DMS53 treated with DMSO at 0.1 percent for 48 hours (cell line): ENCODE data around the gene IFITM5.
"Not testable (repeated sequence)": the region's sequence is repeated elsewhere in the genome, so short reads cannot be mapped to it uniquely, and the experiment has no call there.

Experiments
- DNase-seq: peaks from one replicate; lab custom pipeline; 2025; ENCODE audit not compliant: unreplicated experiment; lab: John Stamatoyannopoulos, UW

IFITM5 gene

GRCh38 chr11:299081-299891 is at the start of gene IFITM5:
Gene IFITM5, minus strand, starts transcription at chr11:299526. Its CDS starts 36 bp downstream, at chr11:299490.
- no peak for DNase-seq

DNA sequence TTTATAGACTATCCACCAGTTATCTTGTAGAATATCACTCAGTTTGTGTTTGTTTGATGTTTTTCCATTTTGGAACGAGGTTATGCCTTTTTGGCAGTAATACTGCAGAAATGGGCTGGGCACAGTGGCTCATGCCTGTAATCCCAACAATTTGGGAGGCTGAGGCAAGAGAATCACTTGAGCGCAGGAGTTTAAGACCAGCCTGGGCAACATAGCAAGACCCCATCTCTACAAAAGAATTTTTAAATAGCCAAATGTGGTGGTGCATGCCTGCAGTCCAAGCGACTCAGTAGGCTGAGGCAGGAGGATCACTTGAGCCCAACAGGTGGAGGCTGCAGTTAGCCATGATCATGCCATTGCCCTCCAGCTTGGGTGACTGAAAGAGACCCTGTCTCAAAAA is 47.2 kb upstream of the IFITM5 start:
- no peak for DNase-seq

GRCh38 chr11:344836-345578 is 45.7 kb upstream of the IFITM5 start:
- DNase-seq, result no peak

DNA sequence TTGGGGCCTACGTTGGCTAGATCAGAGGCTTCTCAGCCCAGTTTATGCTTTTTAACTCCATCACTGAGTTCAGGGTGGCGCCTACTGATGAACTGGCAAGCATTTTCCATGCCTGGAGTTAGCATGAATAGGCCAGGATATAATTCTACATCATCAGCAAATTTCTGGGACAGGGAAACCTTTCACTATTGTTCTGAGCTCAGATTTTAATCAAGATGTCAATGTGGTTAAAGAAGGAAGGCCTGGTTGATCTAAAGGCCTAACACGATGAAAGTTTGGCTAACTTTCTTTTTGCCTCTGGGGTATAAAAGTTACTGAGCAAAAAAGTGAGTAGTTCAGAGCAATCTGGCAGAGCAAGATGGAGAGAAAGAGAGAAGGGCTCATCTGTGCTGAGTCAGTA is 43.0 kb upstream of the IFITM5 start:
- DNase-seq, result no peak

DNA sequence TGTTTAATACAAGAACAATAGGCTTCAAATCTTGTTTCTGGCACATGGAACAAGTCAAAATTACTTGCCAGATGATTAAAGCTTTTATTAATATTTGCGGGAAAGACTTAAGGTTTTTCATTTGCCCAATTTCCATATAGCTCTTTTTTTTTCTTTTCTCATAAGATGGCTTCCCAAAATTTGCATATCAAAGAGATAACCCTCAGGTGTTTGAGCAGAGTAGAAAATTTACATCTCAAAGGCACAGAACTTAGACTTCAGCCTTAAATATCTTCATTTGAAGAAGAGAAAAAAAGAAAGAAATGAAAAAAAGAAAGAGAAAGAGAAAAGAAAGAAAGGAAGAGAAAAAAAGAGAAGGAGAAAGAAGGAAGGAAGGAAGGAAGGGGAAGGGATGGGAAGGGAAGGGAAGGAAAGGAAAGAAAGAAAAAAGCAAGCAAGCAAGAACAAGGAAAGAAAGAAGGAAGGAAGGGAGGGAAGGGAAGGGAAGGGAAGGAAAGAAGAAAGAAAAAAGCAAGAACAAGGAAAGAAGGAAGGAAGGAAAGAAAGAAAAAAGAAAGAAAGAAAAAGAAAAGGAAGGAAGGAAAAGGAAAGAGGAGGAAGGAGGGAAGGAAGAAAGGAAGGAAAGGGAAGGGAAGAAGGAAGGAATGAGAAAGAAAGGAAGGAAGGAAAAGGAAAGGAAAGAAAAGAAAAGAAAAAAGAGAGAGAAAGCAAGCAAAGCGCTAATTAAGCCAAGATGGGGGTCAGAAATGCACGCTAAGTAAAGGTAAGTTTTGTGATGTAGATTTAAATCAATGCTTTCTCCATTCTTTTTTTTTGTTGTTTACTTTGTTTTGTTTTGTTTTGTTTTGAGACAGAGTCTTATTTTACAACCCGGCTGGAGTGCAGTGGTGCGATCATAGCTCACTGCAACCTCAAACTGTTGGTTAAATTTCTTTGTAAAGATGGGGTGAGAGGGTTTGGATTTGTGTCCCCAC is 41.5 kb upstream of the IFITM5 start:
- no peak for DNase-seq

- DNase-seq, result no peak
Observed at GRCh38 chr11:339963-340362, 40.6 kb upstream of the IFITM5 start.

DNA sequence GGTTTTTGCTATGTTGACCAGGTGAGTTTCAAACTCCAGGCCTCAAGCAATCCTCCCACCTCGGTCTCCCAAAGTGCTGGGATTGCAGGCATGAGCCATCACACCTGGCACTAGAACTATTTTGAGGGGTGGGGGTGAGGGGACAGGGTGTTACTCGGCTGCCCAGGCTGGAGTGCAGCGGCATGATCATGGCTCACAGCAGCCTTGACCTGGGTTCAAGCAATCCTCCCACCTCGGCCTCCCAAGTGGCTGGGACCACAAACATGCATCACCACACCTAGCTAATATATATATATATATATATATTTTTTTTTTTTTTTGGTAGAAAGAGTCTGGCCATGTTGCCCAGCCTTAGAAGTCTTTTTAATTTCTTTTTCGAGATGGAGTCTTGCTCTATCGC is 38.4 kb upstream of the IFITM5 start:
- DNase-seq, result no peak

DNA sequence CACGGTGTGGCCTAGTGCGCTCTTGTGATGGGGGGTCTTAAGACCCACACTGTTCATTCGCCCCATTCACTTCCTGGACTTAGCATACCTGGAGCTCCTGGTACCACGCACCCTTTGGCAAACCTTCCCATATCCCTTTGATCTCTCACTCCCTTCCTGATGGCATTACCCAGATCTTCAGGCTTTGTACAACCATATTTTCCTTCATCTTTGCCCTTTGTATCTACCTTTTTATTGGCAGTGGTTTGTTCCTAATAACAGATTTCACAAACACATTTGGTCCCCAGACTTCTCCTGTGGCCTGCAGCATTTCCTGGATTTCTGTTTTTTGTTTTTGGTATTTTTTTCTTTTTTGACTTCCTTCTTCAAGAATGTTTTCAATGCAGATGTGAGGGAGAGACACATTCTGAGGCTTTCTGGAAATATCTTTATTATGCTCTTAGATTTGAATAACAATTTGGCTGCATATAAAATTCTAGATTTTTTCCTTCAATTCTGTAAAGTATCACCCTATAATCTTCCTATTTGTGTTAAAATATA is 37.4 kb upstream of the IFITM5 start:
- no peak for DNase-seq

DNA sequence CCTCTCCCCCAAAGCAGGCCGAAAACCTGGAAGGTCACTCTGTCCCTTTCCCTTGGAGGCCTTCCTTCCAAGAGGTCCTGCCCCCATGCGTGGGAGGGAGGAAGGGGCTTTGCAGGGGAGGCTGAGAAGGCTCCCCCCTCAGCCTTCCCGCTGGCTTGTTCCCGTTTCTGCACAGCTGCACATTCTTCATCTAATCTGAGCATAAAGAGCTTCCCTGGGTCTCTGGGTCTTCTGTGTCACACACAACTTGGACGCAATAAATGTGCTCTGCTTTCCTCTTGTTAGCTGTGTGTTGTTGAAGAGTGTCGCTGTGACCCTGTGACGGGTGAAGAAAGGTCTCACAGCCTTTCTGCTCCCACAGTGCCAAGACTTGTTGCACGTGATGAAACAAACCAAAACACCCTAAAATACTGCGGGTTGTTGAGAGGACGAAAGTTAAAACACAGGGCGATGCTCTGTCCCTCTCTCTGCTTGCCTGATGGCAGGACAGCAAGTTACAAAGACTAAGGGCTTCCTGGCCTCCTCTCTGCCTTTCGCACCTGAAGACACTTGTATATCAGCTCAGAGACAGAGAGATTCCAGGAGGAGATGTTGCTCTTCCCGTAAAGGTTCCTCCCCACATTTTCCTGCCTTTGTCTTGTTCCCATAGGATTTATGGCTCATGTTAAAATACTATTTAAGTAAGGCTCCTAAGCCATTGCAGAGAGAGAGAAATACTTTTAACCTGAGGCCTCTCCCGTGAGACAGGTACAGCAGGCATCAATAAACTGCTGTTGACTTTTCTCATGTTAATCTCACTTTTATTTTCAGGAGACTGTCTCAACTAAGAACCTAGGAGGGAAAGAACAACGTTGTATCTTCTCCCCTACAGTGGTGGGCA is 36.7 kb upstream of the IFITM5 start:
- DNase-seq, result no peak

DNA sequence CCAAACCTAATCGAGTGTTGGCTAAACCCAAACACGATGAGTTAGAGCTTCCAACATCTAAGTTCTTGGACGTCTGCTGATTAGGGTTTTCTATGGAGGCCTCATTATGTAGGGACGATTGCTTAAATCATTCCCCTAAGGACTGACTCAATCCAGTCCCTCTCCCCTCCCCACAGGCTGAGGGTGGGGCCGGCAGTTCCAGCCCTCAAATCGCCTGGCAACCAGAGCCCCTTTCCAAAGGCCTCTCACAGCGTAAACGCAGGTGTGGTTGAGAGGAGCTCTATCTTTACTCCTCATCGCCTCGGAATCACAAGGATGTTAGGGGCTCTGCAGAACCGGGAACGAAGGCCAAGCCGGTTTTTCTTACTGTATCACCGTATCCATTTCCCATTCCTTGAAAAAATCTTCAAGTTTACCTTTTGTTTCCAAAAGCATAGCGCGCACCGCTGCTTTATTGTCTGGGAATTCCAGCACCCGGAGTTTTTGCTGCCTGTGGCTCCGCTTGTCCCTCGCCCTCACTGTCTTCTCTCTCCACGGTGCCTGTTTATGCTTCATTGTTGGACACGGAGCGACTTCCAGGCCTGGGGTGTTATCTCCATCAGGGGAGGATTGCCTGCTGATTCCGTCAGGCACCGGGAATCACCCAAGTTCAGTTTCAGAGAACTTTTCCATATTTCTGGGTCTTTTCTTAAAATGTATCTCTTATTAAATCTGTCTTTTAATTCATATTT is 35.1 kb upstream of the IFITM5 start:
- DNase-seq, result no peak

DNA sequence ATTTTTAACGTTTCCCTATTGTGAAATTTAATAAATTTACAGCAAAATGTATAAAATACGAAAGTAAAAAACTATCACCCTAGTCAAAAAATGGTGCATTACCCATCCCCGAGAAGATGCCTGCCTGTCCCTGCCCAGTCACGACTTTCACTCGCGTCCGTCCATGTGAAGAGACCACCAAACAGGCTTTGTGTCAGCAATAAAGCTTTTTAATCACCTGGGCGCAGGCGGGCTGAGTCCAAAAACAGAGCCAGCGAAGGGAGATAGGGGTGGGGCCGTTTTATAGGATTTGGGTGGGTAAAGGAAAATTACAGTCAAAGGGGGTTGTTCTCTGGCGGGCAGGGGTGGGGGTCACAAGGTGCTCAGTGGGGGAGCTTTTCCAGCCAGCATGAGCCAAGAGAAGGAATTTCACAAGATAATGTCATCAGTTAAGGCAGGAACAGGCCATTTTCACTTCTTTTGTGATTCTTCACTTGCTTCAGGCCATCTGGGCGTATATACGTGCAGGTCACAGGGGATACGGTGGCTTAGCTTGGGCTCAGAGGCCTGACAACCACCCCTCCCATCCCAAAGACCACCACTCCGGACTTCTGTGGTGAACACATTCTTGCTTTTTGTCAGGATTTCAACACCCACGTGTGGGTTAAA is 34.4 kb upstream of the IFITM5 start:
- DNase-seq, result not testable (repeated sequence)

DNA sequence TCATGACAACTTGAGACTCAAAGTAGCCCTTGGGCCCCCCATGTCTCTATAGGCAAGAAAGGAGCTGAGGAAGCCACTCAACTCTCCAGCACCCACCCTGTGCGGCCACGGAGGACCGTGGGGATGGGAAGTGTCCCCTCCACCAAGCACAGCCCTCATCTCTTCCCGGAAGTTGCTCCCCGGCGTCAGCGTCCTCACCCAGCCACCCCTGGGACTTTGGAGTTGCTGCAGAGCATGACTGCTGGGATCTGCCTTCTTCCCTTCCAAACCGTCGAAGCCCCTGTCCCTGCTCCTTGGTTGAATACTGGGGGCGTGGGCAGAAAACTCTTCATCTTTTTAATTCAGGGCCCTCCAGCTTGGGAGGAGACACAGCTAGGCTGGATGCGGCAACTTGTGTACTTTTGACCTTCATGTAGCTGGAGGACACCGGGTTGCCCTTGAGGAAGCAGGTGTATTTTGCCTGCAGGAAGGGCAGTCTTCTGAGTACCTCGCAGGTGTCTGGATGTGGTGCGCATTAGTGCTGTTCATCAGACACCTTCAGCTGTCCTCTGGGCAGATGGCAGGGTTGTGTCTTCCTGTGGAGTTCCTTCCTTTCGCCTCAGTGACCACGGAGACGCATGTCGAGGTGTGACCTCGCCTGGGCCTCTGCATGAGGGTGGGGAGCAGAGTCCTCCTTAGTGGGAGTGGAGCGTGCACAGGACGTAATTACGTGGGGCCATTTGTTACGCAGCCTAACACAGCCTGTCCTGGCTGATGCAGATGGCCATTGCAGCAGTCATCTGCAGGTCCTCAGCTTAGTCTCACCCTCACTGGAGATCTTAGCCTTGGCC is 33.5 kb upstream of the IFITM5 start:
- DNase-seq, result no peak

DNA sequence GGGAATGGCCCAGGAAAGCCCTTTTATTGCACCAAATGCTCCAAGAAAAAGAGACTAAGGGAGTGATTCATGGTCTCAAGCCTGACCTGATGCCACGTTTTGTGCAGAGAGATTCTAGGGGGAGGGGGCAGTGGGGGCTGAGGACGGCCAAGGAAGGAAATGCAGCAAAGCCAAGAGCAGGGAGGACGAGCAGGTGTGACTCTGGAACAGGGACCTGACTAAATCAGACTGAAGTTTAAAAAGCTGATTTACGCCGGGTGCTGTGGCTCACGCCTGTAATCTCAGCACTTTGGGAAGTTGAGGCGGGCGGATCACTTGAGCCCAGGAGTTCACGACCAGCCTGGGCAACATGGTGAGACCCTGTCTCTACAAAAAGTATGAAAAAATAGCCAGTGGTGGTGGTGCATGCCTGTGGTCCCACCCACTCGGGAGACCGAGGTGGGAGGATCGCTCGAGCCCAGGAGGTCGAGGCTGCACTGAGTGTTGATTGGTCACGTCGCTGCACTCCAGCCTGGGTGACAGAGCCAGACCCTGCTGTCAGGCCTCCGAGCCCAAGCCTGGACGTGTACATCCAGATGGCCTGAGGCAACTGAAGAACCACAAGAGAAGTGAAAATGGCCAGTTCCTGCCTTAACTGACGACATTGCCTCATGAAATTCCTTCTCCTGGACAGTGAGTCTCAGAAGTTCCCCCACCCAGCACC is 32.2 kb upstream of the IFITM5 start:
- DNase-seq, result no peak

DNA sequence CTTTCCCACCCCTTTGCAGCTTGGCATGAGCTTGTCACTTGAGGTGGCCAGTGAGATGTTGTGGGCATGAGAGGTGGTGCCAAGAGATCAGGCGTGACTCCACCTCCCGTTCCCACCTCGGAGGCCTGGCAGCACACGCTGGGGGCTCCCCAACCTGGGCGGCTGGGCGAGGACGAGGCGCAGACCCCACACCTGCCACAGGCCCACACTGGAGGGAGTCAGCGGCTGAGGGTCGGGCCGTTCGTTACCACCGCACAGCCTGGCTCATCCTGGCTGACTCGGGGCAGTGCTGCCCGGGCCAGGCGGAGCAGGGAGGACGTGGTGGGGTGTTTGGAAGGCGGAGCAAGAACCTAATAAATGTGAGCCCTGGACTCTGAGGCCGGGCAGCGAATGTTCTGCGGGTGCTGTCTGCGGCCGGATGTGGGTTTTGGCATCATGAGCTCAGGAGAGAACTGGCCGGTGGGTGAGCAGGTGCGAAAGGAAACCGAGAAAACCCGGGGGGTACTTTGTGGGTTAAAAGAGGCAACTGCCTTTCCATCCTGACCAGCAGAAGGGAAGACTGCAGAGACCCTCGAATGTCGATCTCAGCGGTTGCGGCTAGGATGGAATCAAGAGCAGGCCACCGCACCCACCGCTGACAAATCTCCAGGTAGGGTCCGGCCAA is 31.5 kb upstream of the IFITM5 start:
- no peak for DNase-seq

DNA sequence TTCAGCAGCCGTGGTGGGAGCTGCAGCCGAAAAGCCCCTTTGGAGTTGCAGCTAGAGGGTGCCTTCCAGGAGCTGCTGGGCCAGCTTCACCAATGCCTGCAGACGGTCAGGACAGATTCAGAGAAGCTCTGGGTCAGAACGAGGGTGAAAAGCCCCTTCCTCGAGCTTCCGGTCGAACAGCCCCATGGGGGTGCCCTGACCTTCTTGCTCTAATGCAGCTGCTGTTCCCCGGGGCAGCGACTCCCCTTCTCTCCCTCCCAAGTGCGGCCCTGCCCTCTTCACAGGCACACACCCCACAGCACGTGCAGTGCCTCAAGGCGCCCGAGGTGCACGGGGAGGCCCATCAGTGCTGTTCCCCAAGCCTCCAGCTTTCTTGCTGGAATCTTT is 31.0 kb upstream of the IFITM5 start:
- no peak for DNase-seq

DNA sequence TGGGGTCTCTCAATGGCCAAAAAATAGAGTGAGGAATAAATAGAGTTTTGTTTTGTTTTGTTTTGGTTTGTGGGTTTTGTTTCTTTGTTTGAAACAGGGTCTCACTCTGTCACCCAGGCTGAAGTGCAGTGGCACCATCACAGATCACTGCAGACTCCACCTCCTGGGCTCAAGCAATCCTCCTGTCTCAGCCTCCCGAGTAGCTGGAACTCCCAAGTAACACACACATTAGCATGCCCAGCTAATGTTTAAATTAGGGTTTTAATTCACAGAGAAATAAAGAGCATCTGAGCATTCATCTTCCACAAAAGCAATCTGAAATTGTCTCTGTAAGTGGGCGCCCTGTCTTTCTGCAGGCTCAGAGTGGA is 30.5 kb upstream of the IFITM5 start:
- no peak for DNase-seq

- not testable (repeated sequence) for DNase-seq
Observed at GRCh38 chr11:328516-329100, 29.3 kb upstream of the IFITM5 start.
